Stimulated activated effector memory CD8-positive, alpha-beta T cell treated with anti-CD3 and anti-CD28 coated beads, Interleukin-12 subunit alpha, Interleukin-12 subunit beta, amount 100 ng/mL, for 72 hours (primary cell): ENCODE results near the gene MOB3B.

Experiments used
- ATAC-seq: fragments of 150-1000 bp; cut with Tn5 transposase; 2 replicates; pipeline ENCODE4 v1.10.0; 2021
- DNase-seq, 2 donors: peaks; one replicate each; pipeline ENCODE4 v3.0.0; 2021 to 2022; ENCODE audit warnings: low spot score in 2 of 2
- H3K27ac Mint-ChIP-seq: one replicate; pipeline ENCODE4 v1.8.0; 2022; ENCODE audit warnings: mild to moderate bottlenecking, mixed read lengths
- H3K36me3 Mint-ChIP-seq: one replicate; pipeline ENCODE4 v1.8.0; 2022; ENCODE audit warnings: mild to moderate bottlenecking, mixed read lengths
- H3K4me1 Mint-ChIP-seq: one replicate; pipeline ENCODE4 v1.8.0; 2022; ENCODE audit warnings: mixed read lengths
- H3K4me3 Mint-ChIP-seq: one replicate; pipeline ENCODE4 v1.8.0; 2022; ENCODE audit warnings: mild to moderate bottlenecking, mixed read lengths
- H3K9me3 Mint-ChIP-seq: one replicate; pipeline ENCODE4 v1.8.0; 2022; ENCODE audit warnings: mixed read lengths

The MOB3B gene

GRCh38 chr9:27338527-27338903 is 191.1 kb downstream of the MOB3B start:
- no peak for DNase-seq
- Mint-ChIP-seq H3K27ac (no peak overlapping the region), H3K9me3 (no peaks in the 10 kb centered on the region), H3K4me1 (no peaks in the 10 kb centered on the region), H3K4me3 (no peak overlapping the region), H3K36me3 (no peaks in the 10 kb centered on the region)
- no peak for ATAC-seq

GRCh38 chr9:27337833-27338526 is 191.6 kb downstream of the MOB3B start:
- no peak overlapping the region for H3K4me3 Mint-ChIP-seq
- DNase-seq (no peak), ATAC-seq (no peak)
- no peaks in the 10 kb centered on the region for H3K9me3 Mint-ChIP-seq
- H3K36me3 Mint-ChIP-seq, result no peaks in the 10 kb centered on the region
- H3K27ac Mint-ChIP-seq, result no peak overlapping the region
- H3K4me1 Mint-ChIP-seq, result no peaks in the 10 kb centered on the region

- no peaks in the 10 kb centered on the region for H3K36me3 Mint-ChIP-seq
- H3K4me3 Mint-ChIP-seq, result no peak overlapping the region
- no peak overlapping the region for H3K27ac Mint-ChIP-seq
- no peaks in the 10 kb centered on the region for H3K9me3 Mint-ChIP-seq
- H3K4me1 Mint-ChIP-seq, result no peaks in the 10 kb centered on the region
- ATAC-seq (no peak), DNase-seq (no peak)
Observed at GRCh38 chr9:27337236-27337635, 192.4 kb downstream of the MOB3B start.

- Mint-ChIP-seq H3K27ac (no peak overlapping the region), H3K4me3 (no peak overlapping the region), H3K9me3 (no peaks in the 10 kb centered on the region), H3K36me3 (no peaks in the 10 kb centered on the region), H3K4me1 (no peaks in the 10 kb centered on the region)
- ATAC-seq, result no peak
- no peak for DNase-seq
Observed at GRCh38 chr9:27336829-27337228, 192.8 kb downstream of the MOB3B start.

GRCh38 chr9:27336126-27336525 is 193.5 kb downstream of the MOB3B start:
- H3K4me3 Mint-ChIP-seq, result no peak overlapping the region
- H3K36me3 Mint-ChIP-seq, result no peaks in the 10 kb centered on the region
- H3K9me3 Mint-ChIP-seq, result no peaks in the 10 kb centered on the region
- no peaks in the 10 kb centered on the region for H3K4me1 Mint-ChIP-seq
- DNase-seq, result no peak
- no peak for ATAC-seq
- H3K27ac Mint-ChIP-seq, result no peak overlapping the region

- no peak for DNase-seq
- H3K4me1 Mint-ChIP-seq, result no peaks in the 10 kb centered on the region
- no peaks in the 10 kb centered on the region for H3K36me3 Mint-ChIP-seq
- H3K9me3 Mint-ChIP-seq, result no peaks in the 10 kb centered on the region
- ATAC-seq, result no peak
- no peak overlapping the region for H3K27ac Mint-ChIP-seq
- no peak overlapping the region for H3K4me3 Mint-ChIP-seq
Observed at GRCh38 chr9:27335075-27335474, 194.5 kb downstream of the MOB3B start.

GRCh38 chr9:27333241-27334052 is 196.2 kb downstream of the MOB3B start:
- peak; percentile 43 to 72 for DNase-seq
- ATAC-seq, result peak; percentile 46
- Mint-ChIP-seq H3K27ac (no peak overlapping the region), H3K36me3 (no peaks in the 10 kb centered on the region), H3K9me3 (no peaks in the 10 kb centered on the region), H3K4me1 (no peaks in the 10 kb centered on the region), H3K4me3 (no peak overlapping the region)

- Mint-ChIP-seq H3K36me3 (no peaks in the 10 kb centered on the region), H3K4me1 (no peaks in the 10 kb centered on the region), H3K4me3 (no peak overlapping the region), H3K27ac (no peak overlapping the region), H3K9me3 (no peaks in the 10 kb centered on the region)
- no peak for DNase-seq
- no peak for ATAC-seq
Observed at GRCh38 chr9:27331393-27331792, 198.2 kb downstream of the MOB3B start.

GRCh38 chr9:27329291-27329690 is 200.3 kb downstream of the MOB3B start:
- ATAC-seq (no peak), DNase-seq (no peak)
- H3K9me3 Mint-ChIP-seq, result no peaks in the 10 kb centered on the region
- H3K36me3 Mint-ChIP-seq, result no peaks in the 10 kb centered on the region
- no peak overlapping the region for H3K27ac Mint-ChIP-seq
- H3K4me3 Mint-ChIP-seq, result no peak overlapping the region
- H3K4me1 Mint-ChIP-seq, result no peaks in the 10 kb centered on the region

GRCh38 chr9:27328483-27328882 is 201.1 kb downstream of the MOB3B start:
- DNase-seq (no peak), ATAC-seq (no peak)
- no peak overlapping the region for H3K4me3 Mint-ChIP-seq
- H3K36me3 Mint-ChIP-seq, result no peaks in the 10 kb centered on the region
- H3K27ac Mint-ChIP-seq, result no peak overlapping the region
- no peaks in the 10 kb centered on the region for H3K4me1 Mint-ChIP-seq
- H3K9me3 Mint-ChIP-seq, result no peaks in the 10 kb centered on the region

GRCh38 chr9:27311184-27311583 is 218.4 kb downstream of the MOB3B start:
- no peak overlapping the region for H3K4me3 Mint-ChIP-seq
- ATAC-seq (no peak), DNase-seq (no peak)
- no peaks in the 10 kb centered on the region for H3K4me1 Mint-ChIP-seq
- H3K9me3 Mint-ChIP-seq, result no peaks in the 10 kb centered on the region
- H3K36me3 Mint-ChIP-seq, result no peaks in the 10 kb centered on the region
- no peak overlapping the region for H3K27ac Mint-ChIP-seq

- DNase-seq, result no peak
- no peaks in the 10 kb centered on the region for H3K9me3 Mint-ChIP-seq
- H3K36me3 Mint-ChIP-seq, result no peaks in the 10 kb centered on the region
- no peak for ATAC-seq
- no peak overlapping the region for H3K27ac Mint-ChIP-seq
- no peak overlapping the region for H3K4me3 Mint-ChIP-seq
- H3K4me1 Mint-ChIP-seq, result no peaks in the 10 kb centered on the region
Observed at GRCh38 chr9:27310582-27310981, 219.0 kb downstream of the MOB3B start.

GRCh38 chr9:27308691-27309390 is 220.8 kb downstream of the MOB3B start:
- H3K9me3 Mint-ChIP-seq, result no peaks in the 10 kb centered on the region
- H3K27ac Mint-ChIP-seq, result no peak overlapping the region
- DNase-seq (no peak), ATAC-seq (no peak)
- H3K4me3 Mint-ChIP-seq, result no peak overlapping the region
- no peaks in the 10 kb centered on the region for H3K4me1 Mint-ChIP-seq
- no peaks in the 10 kb centered on the region for H3K36me3 Mint-ChIP-seq

GRCh38 chr9:27304521-27304920 is 225.1 kb downstream of the MOB3B start:
- ATAC-seq, result no peak
- H3K9me3 Mint-ChIP-seq, result no peaks in the 10 kb centered on the region
- DNase-seq, result no peak
- no peaks in the 10 kb centered on the region for H3K36me3 Mint-ChIP-seq
- H3K4me1 Mint-ChIP-seq, result no peaks in the 10 kb centered on the region
- no peak overlapping the region for H3K4me3 Mint-ChIP-seq
- no peak overlapping the region for H3K27ac Mint-ChIP-seq

- no peak for ATAC-seq
- Mint-ChIP-seq H3K27ac (no peak overlapping the region), H3K9me3 (no peaks in the 10 kb centered on the region), H3K36me3 (no peaks in the 10 kb centered on the region), H3K4me3 (no peak overlapping the region), H3K4me1 (no peaks in the 10 kb centered on the region)
- no peak for DNase-seq
Observed at GRCh38 chr9:27303219-27303618, 226.4 kb downstream of the MOB3B start.

GRCh38 chr9:27297050-27297449 is 232.6 kb downstream of the MOB3B start, which contains the start of gene EQTN:
Gene EQTN (minus strand): TSS chr9:27297150. CDS start chr9:27297055, 95 bp downstream.
- no peak within 1 kb of the TSS for H3K27ac Mint-ChIP-seq
- H3K9me3 Mint-ChIP-seq, result no peaks in the 10 kb centered on the region
- H3K36me3 Mint-ChIP-seq, result no peaks in the 10 kb centered on the region
- H3K4me3 Mint-ChIP-seq, result no peak within 1 kb of the TSS
- ATAC-seq (no peak), DNase-seq (no peak)
- H3K4me1 Mint-ChIP-seq, result no peaks in the 10 kb centered on the region
